ENCODE data around the gene TBC1D25.
A peak's percentile ranks its signal among the peaks of the same experiment; 100 is the strongest.

TBC1D25 gene

DNA sequence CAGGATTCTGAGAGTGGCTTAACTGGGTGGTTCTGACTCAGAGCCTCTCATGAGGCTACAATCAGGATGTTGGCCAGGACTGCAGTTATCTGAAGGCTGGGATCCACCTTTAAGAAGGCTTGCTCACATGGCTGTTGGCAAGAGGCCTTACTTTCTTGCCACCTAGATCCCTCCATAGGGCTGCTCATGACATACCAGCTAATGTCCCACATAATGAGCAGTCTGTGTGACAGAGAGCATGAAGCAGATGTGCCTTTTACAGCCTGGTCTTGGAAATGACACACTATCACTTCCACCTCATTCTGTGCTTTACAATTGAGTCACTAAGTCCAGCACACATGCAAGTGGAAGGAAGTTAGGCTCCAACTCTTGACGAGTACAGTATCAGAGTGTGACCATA lies 30.4 kb downstream of the TBC1D25 start:
- DNase-seq: no peak

DNA sequence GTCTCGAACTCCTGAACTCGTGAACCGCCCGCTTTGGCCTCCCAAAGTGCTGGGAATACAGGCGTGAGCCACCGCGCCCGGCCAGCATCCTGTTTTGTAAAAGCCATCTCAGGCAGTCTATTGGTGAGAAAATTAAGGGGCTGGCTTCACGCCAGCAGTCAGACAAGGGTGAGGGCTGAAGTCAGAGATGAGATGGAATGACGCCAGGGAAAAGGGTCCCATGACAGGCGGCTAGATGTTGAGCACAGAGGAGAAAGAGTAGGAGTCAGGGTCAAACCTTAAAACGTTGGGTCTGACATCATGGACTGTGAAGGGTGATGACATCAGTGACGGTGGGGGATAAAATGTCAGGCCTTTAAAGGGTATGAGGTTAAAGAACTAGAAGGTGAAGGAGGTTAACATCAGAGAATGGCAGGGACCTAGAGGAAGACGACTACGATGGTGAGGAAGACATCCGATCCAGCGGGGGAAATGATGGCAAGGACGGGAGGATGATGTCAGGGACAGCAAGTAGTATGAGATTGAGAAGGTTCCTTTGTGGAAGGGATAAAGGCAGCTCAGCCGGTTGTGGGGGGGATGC lies 34.3 kb downstream of the TBC1D25 start:
- no peak for DNase-seq

DNA sequence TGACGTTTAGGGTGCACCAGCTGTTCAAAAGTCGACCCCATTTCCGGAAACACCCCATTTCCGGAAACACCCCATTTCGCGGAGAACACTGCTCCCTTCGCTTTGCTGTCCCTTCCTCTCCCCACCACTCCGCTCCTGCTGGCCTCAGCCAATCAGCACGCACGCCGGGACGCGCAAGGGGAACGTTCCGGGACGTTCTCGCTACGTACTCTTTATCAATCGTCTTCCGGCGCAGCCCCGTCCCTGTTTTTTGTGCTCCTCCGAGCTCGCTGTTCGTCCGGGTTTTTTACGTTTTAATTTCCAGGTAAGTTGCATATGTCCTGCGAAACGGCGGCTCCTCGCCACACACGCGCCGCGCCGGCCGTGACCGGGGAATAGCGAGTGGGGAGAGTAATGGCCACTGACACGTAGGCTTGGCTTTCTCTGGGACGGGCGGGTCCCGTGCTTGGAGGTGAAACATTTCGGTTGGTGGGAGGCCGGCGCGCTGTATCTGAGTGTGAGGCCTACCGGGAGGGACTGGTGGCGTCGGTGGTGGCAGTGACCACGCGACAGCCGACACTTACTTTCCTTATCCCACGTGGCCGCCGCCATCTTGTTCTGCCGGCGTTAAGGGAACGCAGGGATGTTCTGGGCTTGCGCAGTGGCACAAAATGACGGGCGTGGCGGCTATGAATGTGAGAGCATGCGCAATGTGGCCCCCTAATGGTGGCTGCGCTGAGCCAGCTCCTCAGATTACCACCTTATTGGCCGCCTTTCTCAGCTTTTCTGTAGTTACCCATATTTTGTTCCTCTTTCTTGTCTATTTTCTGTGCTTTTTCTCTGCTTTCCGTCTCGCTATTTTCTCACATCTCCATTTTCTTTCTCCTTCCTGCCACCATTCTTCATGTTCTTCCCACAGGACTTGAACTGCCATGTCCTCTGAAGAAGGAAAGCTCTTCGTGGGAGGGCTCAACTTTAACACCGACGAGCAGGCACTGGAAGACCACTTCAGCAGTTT lies 35.1 kb downstream of the TBC1D25 start, which contains the start of gene RBM3:
RBM3 (plus strand) TSS at position 215 of the 997 bp plus-strand sequence; CDS start at position 912, 697 bp downstream.
- peak; percentile 95 for DNase-seq

DNA sequence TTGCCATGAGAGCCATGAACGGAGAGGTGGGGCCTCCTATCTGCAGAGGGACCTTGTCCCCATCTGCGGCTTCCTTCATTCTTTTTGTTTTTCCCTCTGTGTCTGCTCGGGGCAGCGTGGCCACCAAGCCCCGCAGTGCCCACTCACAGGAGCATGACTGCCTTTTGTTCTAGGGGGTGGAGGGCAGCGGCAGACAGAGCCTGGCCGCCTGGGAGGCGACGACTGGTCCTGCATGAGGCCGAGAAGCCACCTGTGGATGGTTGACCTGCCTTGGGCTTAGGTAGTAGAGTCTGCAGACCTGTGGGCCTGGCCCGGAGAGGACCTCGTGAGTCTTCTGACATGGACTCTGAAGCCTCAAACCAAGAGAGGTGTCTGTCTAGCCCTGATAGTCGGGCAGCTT lies 36.1 kb downstream of the TBC1D25 start:
- DNase-seq: no peak

DNA sequence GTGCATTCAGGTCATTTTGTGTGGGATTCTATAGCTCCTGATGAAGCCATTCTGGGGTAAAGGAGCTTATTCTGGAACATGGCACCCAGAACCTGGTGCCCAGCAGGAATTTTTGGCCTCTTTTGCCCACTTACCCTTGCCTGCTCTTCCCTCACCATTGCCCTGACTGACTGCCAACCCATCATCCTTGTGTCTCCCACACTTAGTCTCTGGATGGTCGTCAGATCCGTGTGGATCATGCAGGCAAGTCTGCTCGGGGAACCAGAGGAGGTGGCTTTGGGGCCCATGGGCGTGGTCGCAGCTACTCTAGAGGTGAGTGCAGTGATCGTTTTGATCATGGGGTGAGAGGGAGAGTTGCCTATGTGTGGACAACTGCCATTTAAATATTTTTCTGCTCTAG lies 36.6 kb downstream of the TBC1D25 start:
- DNase-seq: no peak

DNA sequence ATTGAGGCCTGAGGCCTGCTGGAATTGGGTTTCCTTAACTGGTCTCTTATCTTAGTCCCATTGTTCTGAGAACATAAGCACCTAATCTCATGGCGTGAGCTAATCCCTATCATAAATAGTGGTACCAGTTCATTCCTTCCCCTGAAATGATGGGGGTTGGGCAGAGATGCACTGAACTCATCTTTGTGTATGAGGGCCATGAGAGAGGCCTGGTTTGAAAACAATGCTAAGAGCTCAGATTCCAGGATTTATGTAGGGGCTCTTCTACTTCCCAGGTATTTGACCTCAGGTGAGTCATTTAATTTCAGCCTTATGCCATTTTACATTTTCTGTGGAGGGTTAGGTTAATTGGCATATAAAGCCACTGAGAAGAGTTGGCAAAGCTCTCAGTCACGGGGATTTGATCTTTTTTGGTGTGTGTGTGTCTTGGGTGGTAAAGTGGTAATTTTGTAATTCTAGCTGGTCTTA lies 39.2 kb downstream of the TBC1D25 start:
- no peak for DNase-seq

DNA sequence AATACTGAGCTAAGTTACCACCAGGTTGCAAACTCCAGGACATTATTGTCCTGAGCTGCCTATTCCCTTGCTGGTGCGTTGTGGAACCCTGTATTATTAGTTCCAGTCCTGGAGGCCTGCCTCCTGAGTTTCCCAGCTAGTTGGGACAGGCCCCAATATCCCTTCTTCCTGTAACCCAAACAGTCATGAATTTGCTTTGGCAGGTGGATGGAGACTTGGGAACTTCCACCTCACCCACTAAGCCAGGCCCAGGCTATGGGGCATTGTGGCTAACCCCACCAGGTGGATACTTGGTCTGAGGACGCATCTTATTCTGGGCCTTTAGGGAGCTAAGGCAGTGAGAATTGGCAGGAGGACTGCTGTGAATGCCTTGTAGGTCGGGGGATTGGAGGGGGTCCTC lies 39.7 kb downstream of the TBC1D25 start:
- no peak for DNase-seq

DNA sequence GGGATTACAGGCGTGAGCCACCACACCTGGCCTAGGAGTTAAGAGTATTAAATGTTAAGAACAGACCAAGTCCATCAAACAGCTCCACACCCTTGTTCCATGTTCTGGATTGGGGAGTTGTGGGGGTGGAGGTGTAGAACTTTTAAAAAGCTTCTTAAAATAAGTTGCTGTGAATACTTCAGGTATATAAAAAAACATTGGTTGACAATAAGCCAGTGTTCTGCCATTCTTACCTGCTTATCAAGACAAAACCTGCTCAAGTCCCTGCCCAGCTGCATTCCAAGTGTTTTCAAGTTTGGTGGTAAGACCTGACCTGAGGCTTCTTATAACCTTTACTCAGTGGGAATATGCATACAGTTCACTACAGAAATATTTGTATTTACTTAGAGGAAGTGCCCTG lies 41.1 kb downstream of the TBC1D25 start:
- DNase-seq: no peak

DNA sequence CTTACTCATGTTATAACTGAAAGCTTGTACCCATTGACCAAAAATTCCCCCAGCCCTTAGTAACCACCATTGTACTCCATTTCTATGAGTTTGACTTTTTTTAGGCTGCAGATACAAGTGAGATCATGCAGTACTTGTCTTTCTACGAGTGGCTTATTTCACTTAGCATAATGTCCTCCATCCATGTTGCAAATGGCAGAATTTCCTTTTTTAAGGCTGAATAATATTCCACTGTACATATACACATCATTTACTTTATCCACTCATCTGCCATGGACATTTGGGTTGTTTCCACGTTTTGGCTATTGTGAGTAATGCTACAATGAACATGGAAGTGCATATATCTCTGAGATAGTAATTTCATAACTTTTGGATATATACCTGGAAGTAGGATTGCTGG lies 45.2 kb downstream of the TBC1D25 start:
- no peak for DNase-seq

DNA sequence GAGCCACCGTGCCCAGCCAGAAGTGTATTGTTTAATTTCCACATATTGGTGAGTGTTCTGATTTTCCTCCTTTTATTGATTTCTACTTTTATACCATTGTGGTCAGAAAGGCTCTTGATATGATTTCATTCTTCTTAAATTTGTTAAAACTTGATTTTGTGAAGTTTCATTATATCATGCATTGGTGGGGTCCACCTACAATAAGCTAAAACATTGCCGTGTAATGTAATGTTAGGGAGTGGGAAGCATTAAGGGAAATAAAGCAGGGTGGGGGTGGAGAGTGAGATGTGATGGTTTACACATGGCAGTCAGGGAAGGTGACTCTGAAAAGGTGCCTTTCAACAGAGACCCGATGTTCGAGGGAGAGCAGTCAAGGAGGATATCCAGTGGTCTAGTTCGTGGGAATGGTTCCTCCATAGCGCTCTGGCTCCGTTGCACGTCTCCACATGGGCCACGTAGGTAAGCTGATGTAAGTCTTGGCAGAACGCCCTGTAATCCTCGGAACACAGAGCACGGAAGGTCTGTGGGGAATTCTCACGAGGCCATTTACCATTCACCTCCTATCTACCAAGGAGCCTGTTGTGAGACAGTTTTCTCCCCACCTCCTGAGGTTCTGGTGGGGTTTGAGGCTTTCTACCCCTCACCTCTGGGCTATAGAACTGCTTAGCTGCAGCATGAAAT lies 50.1 kb downstream of the TBC1D25 start:
- DNase-seq: no peak

DNA sequence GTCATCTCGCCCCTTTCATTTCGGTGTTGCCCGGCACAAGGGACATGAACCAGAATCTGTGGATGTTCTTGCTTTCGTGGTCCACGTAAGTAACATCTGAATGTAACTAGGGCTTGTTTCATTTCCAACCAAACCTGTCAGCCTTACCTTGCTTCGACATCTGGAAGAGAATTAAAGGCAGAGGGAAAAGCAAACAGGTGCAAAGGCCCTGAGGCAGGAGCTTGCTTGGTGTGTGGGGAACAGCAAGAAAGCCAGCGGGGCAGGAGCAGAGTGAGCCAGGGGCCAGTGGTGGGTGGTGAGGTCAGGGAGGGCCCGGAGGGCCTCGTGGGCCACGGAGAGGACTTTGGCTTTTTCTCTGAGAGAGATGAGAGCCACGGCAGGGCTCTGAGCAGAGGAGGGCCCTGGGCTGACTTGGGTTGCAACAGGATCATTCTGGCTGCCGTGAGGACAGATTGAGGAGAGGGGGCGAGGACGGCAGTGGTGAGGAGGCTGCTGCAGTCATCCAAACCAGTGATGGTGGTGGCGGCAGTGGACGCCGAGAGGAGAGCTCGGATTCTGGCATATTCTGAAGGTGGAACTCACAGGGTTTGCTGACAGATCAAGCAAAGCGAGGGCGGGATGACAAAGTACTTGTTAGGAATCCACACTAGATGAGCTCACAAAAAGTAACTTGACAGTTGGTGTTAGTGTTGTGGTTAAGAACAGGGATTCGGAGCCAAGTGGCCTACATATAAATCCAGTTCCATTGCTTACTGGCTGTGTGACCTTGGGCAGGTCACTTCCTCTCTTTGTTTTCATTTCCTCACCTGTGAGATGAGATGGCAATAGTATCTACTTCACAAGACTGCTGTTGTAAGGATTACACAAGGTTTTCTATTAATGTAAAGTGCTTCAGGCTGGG lies 50.9 kb downstream of the TBC1D25 start:
- no peak for DNase-seq

DNA sequence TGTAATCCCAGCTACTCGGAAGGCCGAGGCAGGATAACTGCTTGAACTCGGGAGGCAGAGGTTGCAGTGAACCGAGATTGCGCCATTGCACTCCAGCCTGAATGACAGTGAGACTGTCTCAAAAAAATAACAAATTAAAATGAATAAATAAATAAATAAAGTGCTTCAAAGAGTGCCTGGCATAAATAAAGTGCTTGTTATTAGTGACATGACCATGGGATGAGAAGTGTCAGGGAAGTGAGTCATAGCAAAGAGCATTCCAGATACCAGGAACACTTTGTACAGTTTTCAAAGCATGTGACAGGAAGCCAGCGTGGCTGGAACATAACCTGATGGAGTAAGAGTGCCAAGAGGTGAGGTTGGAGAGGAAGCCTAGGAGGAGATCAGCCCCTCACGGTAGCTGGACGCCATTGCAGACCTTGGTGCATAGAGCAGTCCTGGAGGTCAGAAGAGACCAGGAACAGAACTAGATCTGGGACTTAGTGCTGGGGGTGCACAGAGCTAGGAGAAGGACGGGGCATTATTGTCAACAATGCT lies 51.8 kb downstream of the TBC1D25 start:
- DNase-seq: no peak

DNA sequence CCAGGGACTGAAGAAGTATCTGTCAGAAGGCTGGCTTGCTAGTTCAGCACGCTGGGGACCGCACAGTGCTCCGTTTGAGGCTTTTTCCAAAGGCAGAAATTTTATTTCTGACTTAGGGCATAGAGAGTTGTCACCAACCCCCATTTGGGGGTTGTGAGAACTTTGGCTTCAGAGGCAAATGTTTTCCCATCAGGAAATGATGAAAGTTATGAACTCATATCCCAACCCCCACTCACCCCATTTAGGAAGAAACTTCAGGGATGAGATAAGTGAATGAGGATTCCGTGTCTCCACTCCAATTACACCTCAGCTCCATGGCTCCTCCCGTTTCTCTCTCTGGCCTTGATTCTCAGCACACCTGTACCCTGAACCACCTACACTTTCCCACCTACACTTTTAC lies 53.5 kb downstream of the TBC1D25 start:
- no peak for DNase-seq

DNA sequence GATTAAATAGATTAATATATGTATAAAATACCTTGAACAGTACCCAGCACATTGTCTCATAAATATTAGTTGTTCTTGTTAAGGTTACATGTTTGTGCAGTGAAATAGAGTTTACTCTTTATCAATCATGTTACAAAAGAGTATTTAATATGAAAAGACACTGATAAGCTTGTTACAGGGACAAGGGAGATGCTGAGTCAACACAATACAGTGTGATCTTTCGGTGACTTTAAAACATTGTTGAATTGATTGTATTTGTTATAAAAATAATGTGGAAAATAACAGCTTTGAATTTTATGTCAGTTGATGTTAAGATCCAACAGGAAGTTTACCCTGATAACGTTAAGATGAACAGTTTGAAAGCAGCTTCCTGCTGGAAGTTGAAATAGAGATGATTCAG lies 56.4 kb downstream of the TBC1D25 start:
- peak; percentile 19 for DNase-seq

DNA sequence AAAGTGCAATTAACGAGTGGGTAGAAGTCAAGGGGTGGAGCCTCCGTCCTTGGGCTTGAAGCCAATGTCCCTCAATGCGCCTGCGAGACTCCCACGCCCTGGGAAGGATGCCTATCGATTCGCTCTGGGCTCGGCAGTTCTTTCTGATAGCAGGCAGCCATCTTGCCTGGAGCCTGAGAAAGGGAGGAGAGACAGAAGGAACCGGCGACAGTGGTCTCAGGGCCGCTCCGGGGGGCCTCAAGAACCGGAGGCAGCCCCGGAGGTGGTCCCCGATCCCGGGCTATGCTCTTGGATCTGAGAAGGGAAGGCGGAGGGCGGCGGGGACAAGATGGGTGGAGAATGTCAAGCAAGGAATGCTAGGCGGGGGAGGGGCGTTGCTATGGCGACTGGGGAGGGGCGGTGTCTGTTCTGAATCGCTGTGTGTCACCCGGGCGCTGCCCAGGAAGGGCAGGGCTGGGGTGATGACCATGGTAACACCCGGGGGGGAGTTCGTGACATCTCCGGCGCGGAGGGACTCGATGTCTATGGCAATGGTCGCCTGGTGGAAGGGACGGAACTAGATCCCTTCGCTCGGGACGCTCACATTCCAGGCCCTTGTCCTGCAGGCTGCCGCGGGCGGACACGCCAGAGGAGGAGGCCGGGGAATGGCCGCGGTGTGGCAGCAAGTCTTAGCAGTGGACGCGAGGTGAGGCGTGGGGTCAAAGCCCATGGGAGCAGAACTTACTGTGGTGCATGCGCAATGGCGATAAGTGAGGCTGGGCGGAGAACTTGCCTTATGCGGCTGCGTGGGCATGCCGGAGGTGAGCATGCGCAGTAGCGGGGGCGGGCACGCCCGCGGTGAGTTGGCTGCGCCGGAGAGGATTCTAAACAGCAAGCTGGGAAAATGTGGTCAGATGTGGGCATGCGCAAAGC lies 58.1 kb downstream of the TBC1D25 start, which contains the start of gene WDR13:
WDR13 (plus strand) TSS at position 140 of the 912 bp plus-strand sequence; CDS start at position 645, 505 bp downstream.
- peak; percentile 94 for DNase-seq

DNA sequence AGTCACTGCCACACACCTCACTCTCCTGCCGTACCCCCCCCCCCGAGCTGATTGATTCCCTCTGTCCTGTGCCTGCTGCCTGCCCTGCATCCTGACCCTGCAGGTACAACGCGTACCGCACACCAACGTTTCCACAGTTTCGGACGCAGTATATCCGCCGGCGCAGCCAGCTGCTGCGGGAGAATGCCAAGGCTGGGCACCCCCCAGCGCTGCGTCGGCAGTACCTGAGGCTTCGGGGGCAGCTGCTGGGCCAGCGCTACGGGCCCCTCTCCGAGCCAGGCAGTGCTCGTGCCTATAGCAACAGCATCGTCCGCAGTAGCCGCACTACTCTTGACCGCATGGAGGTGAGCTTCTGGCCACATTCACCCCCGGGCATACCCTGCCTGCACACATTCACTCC lies 59.1 kb downstream of the TBC1D25 start:
- no peak for DNase-seq

DNA sequence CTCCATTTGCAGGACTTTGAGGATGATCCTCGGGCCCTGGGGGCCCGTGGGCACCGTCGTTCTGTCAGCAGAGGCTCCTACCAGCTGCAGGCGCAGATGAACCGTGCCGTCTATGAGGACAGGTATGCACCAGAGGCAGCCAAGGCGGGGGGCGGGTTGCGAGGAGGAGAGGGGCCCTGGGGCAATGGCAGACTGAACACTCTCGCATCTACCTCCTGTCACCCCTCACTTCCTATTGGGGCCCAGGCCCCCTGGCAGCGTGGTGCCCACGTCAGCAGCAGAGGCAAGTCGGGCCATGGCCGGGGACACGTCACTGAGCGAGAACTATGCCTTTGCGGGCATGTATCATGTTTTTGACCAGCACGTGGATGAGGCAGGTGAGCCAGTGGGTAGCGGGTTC lies 59.8 kb downstream of the TBC1D25 start:
- DNase-seq: no peak

DNA sequence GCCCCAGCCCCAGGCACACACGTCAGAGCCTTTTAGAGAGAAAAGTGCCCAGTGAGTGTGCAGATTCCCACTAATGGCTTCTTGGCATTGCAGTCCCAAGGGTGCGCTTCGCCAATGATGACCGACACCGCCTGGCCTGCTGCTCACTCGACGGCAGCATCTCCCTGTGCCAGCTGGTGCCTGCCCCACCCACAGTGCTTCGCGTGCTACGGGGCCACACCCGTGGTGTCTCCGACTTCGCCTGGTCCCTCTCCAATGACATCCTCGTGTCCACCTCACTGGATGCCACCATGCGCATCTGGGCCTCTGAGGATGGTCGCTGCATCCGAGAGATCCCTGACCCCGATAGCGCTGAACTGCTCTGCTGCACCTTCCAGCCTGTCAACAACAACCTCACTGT lies 60.7 kb downstream of the TBC1D25 start:
- no peak for DNase-seq

DNA sequence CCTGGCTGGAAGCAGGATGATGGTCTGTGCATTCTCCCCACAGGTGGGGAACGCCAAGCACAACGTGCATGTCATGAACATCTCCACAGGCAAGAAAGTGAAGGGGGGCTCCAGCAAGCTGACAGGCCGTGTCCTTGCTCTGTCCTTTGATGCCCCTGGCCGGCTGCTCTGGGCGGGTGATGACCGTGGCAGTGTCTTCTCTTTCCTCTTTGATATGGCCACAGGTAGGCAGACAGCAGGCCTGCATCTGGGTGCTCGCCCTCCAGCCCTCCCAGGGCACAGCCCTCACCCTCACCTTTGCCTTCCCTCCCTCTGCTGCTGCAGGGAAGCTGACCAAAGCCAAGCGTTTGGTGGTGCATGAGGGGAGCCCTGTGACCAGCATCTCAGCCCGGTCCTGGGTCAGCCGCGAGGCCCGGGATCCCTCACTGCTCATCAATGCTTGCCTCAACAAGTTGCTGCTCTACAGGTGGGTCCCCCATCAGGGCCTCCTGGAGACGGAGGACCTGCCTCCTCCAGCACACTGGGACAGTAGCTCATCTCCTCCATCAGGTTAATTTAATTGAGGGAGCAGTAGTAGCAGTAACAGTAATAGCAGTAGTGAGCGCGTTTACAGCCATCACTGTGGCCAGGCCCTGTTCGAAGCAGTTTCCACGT lies 62.4 kb downstream of the TBC1D25 start:
- DNase-seq: no peak

DNA sequence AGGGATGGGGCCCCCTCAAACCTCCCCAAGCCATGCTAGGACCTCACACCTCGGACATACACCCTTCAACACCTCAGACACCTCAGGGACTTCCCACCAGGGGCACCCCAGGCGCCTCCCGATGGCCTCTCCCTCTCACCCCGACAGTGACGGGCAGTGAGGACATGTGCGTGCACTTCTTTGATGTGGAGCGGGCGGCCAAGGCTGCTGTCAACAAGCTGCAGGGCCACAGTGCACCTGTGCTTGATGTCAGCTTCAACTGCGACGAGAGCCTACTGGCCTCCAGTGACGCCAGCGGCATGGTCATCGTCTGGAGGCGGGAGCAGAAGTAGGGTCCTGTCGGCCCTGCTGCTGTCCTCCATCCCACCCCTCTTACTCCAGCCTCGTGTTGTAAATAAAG lies 65.2 kb downstream of the TBC1D25 start:
- DNase-seq: no peak
